GM12878 (cell line): ENCODE data around the gene LIMS1. TPM values are rescaled to one million over a fixed set of nuclear protein-coding genes. Genes with fewer than 3 reads are reported as not detected.

Source experiments
- BMI1 ChIP-seq: fragments of 450-650 bp; IDR thresholded peaks from 2 replicates; pipeline ENCODE4 v1.6.1; 2016; ENCODE audit warnings: mild to moderate bottlenecking, moderate library complexity, borderline replicate concordance
- BRCA1 ChIP-seq: IDR thresholded peaks from 2 replicates; pipeline ENCODE4 v1.6.1; 2011; ENCODE audit warnings: low read depth, low read length, improper control_type of control experiment
- ETV6 ChIP-seq, 2 experiments: fragments of 450-650 bp in 1 of 2; IDR thresholded peaks in 1 of 2; conservative IDR thresholded peaks in 1 of 2; 2 replicates each; pipeline ENCODE4 v1.6.1; 2014; ENCODE audit warnings: antibody characterized with exemption in 1 of 2, borderline replicate concordance in 1 of 2, low read depth in 1 of 2, mild to moderate bottlenecking in 1 of 2, moderate library complexity in 1 of 2
- HDGF ChIP-seq: fragments of 450-650 bp; IDR thresholded peaks from 2 replicates; pipeline ENCODE4 v1.6.1; 2016; ENCODE audit warnings: antibody characterized with exemption
- MEF2B ChIP-seq: fragments of 450-650 bp; IDR thresholded peaks from 2 replicates; pipeline ENCODE4 v1.6.1; 2018; ENCODE audit warnings: mild to moderate bottlenecking, moderate library complexity; ENCODE audit not compliant: partially characterized antibody, poor library complexity, severe bottlenecking
- MTA2 ChIP-seq: fragments of 450-650 bp; IDR thresholded peaks from 2 replicates; pipeline ENCODE4 v1.6.1; 2016; ENCODE audit warnings: low read depth, mild to moderate bottlenecking, moderate library complexity
- MTA3 ChIP-seq: IDR thresholded peaks from 2 replicates; pipeline ENCODE4 v1.6.1; 2012; ENCODE audit warnings: low read length, inconsistent platforms, borderline replicate concordance
- NR2C2 ChIP-seq: IDR thresholded peaks from 2 replicates; pipeline ENCODE4 v1.6.1; 2011; ENCODE audit warnings: borderline replicate concordance, low read depth; ENCODE audit not compliant: control insufficient read depth, insufficient read length
- RBBP5 ChIP-seq: fragments of 200-600 bp; sonication (generic); conservative IDR thresholded peaks from 2 replicates; pipeline ENCODE4 v1.6.1; 2016
- SMARCA5 ChIP-seq: fragments of 450-650 bp; IDR thresholded peaks from 2 replicates; pipeline ENCODE4 v1.6.1; 2017; ENCODE audit warnings: mild to moderate bottlenecking
- TCF3 ChIP-seq: IDR thresholded peaks from 2 replicates; pipeline ENCODE4 v1.6.1; 2012; ENCODE audit warnings: low read depth, mild to moderate bottlenecking, low read length, borderline replicate concordance; ENCODE audit not compliant: insufficient read depth
- ZNF622 ChIP-seq: fragments of 450-650 bp; IDR thresholded peaks from 2 replicates; pipeline ENCODE4 v1.6.1; 2017; ENCODE audit warnings: mild to moderate bottlenecking, inconsistent platforms
- polyA plus RNA-seq, 11 experiments: library from polyadenylated mRNA; depleted of rRNA in 4 of 11; unstranded in 6 of 11; stranded (reverse) in 5 of 11; fragments of >200 nt; fragmentation: Nextera tagmentation in 4 of 11; fragmentation: Illumina TruSeq in 1 of 11; extraction: Ambion mirVana in 4 of 11; extraction: Trizol in 1 of 11; gene quantifications; 1 replicate in 1 of 11; 2 replicates in 10 of 11; pipeline versions ENCODE4 v1.2.1 to v1.2.3, GENCODE V29; 2011 to 2016; ENCODE audit warnings: inconsistent platforms in 2 of 11, missing spikeins in 2 of 11, low read depth in 1 of 11
- total RNA-seq, 4 experiments: library from RNA; depleted of rRNA in 3 of 4; stranded (reverse); fragments of >200 nt in 3 of 4; fragmentation: Illumina TruSeq in 1 of 4; extraction: Trizol in 1 of 4; gene quantifications; 2 replicates each; pipeline versions ENCODE4 v1.2.1 to v1.2.3, GENCODE V29; 2013 to 2021
- TF ChIP-seq, protein P1 (sequence below): fragments of 450-650 bp; IDR thresholded peaks from 2 replicates; pipeline ENCODE4 v1.6.1; 2018; ENCODE audit warnings: borderline replicate concordance, mild to moderate bottlenecking; ENCODE audit not compliant: partially characterized antibody
- TF ChIP-seq, protein P2 (sequence below): IDR thresholded peaks from 2 replicates; pipeline ENCODE4 v1.6.1; 2012; ENCODE audit warnings: low read length, inconsistent platforms
- TF ChIP-seq, protein P3 (sequence below): fragments of 450-650 bp; IDR thresholded peaks from 2 replicates; pipeline ENCODE4 v1.6.1; 2014; ENCODE audit warnings: mild to moderate bottlenecking
- TF ChIP-seq, protein P4 (sequence below): fragments of 450-650 bp; IDR thresholded peaks from 2 replicates; pipeline ENCODE4 v1.6.1; 2017; ENCODE audit warnings: antibody characterized with exemption, mild to moderate bottlenecking, moderate library complexity
- TF ChIP-seq, protein P5 (sequence below): fragments of 150-350 bp; IDR thresholded peaks from 2 replicates; pipeline ENCODE4 v1.6.1; 2014; ENCODE audit warnings: mild to moderate bottlenecking, low read depth, low read length

LIMS1 gene
- total and polyA plus RNA-seq, 10 of the 15 experiments (the other 5 are each of a cell fraction or from before 2014, with no cell fraction given): 15.7 to 98.1 (median 43.9) TPM

DNA sequence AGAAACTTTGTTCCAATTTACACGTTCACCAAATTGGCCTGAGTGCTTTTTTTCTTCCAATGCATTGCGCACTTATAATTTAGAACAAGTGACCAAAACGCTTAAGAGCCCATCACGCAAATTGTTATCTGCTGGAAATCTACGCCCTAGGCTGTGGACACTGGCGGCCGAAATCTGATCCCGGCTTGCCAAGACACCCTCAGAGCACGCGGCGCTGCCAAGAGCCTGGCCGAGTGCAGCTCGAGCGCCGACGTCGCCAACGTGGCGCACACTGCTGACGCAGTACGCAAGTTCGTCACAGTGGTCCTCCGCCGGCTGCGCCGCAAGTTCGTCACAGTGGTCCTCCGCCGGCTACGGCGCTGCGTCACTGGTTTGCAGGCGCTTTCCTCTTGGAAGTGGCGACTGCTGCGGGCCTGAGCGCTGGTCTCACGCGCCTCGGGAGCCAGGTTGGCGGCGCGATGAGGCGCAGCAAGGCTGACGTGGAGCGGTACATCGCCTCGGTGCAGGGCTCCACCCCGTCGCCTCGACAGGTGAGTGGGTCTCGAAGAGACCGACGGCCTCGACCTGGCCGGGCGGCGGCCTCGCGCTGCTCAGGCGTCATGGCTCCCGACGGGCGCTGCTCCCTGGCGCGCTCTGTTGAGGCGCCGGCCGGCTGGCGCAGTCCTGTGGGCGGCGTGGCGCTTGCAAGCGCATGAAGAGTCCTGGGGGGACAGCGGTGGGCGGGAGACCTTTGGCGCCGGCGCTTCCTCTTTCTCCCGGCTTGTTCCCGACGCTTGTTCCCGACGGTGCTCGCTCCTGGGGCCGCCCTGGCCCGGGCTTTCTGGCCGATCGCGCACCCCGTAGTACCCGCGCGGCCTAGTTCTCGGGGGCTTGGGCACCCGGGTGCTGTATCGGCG is 185.1 kb downstream of the LIMS1 start, which contains the start of gene RANBP2 (continued):
- TF ChIP-seq, protein P1, sequence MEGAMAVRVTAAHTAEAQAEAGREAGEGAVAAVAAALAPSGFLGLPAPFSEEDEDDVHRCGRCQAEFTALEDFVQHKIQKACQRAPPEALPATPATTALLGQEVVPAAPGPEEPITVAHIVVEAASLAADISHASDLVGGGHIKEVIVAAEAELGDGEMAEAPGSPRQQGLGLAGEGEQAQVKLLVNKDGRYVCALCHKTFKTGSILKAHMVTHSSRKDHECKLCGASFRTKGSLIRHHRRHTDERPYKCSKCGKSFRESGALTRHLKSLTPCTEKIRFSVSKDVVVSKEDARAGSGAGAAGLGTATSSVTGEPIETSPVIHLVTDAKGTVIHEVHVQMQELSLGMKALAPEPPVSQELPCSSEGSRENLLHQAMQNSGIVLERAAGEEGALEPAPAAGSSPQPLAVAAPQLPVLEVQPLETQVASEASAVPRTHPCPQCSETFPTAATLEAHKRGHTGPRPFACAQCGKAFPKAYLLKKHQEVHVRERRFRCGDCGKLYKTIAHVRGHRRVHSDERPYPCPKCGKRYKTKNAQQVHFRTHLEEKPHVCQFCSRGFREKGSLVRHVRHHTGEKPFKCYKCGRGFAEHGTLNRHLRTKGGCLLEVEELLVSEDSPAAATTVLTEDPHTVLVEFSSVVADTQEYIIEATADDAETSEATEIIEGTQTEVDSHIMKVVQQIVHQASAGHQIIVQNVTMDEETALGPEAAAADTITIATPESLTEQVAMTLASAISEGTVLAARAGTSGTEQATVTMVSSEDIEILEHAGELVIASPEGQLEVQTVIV: no peak
- TF ChIP-seq BMI1 (no peak), NR2C2 (no peak), HDGF (peak; percentile 66), RBBP5 (no peak), SMARCA5 (no peak; the same call in 1 of the 2 replicates), BRCA1 (no peak), MEF2B (peak; percentile 56), ZNF622 (no peak), ETV6 (conservative IDR thresholded peaks at IDR 0.05 in 1 of 2, IDR thresholded peaks at IDR 0.05 in 1 of 2; ENCODE audit: borderline replicate concordance in 1 of 2, low read depth in 1 of 2) (no peak), MTA3 (no peak; the same call in 1 of the 2 replicates), MTA2 (peak; percentile 33; the same call in 1 of the 2 replicates), TCF3 (peak; percentile 22; the same call in 1 of the 2 replicates)
- TF ChIP-seq, protein P2, sequence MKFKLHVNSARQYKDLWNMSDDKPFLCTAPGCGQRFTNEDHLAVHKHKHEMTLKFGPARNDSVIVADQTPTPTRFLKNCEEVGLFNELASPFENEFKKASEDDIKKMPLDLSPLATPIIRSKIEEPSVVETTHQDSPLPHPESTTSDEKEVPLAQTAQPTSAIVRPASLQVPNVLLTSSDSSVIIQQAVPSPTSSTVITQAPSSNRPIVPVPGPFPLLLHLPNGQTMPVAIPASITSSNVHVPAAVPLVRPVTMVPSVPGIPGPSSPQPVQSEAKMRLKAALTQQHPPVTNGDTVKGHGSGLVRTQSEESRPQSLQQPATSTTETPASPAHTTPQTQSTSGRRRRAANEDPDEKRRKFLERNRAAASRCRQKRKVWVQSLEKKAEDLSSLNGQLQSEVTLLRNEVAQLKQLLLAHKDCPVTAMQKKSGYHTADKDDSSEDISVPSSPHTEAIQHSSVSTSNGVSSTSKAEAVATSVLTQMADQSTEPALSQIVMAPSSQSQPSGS: no peak; the same call in 1 of the 2 replicates
- TF ChIP-seq, protein P3, sequence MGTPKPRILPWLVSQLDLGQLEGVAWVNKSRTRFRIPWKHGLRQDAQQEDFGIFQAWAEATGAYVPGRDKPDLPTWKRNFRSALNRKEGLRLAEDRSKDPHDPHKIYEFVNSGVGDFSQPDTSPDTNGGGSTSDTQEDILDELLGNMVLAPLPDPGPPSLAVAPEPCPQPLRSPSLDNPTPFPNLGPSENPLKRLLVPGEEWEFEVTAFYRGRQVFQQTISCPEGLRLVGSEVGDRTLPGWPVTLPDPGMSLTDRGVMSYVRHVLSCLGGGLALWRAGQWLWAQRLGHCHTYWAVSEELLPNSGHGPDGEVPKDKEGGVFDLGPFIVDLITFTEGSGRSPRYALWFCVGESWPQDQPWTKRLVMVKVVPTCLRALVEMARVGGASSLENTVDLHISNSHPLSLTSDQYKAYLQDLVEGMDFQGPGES: no peak
- TF ChIP-seq, protein P4, sequence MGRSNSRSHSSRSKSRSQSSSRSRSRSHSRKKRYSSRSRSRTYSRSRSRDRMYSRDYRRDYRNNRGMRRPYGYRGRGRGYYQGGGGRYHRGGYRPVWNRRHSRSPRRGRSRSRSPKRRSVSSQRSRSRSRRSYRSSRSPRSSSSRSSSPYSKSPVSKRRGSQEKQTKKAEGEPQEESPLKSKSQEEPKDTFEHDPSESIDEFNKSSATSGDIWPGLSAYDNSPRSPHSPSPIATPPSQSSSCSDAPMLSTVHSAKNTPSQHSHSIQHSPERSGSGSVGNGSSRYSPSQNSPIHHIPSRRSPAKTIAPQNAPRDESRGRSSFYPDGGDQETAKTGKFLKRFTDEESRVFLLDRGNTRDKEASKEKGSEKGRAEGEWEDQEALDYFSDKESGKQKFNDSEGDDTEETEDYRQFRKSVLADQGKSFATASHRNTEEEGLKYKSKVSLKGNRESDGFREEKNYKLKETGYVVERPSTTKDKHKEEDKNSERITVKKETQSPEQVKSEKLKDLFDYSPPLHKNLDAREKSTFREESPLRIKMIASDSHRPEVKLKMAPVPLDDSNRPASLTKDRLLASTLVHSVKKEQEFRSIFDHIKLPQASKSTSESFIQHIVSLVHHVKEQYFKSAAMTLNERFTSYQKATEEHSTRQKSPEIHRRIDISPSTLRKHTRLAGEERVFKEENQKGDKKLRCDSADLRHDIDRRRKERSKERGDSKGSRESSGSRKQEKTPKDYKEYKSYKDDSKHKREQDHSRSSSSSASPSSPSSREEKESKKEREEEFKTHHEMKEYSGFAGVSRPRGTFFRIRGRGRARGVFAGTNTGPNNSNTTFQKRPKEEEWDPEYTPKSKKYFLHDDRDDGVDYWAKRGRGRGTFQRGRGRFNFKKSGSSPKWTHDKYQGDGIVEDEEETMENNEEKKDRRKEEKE: no peak
- TF ChIP-seq, protein P5, sequence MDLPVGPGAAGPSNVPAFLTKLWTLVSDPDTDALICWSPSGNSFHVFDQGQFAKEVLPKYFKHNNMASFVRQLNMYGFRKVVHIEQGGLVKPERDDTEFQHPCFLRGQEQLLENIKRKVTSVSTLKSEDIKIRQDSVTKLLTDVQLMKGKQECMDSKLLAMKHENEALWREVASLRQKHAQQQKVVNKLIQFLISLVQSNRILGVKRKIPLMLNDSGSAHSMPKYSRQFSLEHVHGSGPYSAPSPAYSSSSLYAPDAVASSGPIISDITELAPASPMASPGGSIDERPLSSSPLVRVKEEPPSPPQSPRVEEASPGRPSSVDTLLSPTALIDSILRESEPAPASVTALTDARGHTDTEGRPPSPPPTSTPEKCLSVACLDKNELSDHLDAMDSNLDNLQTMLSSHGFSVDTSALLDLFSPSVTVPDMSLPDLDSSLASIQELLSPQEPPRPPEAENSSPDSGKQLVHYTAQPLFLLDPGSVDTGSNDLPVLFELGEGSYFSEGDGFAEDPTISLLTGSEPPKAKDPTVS: no peak
